ENCODE measurements around the gene MTARC2.

- TF ChIP-seq CTCF (IDR thresholded peaks at IDR 0.05) = peak; percentile 66 to 90 (median 84)
- TF ChIP-seq POLR2A (IDR thresholded peaks at IDR 0.05) = no peak
Observed at GRCh38 chr1:220776720-220777326, 28.7 kb downstream of the MTARC2 start.

All from esophagus squamous epithelium (tissue), 4 donors.